HCEC 1CT (cell line): ENCODE data around the gene KCNQ1OT1.

ENCODE experiments used
- DNase-seq: peaks from one replicate; pipeline ENCODE4 v3.0.0-alpha.2; 2017

Gene KCNQ1OT1

GRCh38 chr11:2719831-2720590, 20.2 kb upstream of the KCNQ1OT1 start:
- no peak for DNase-seq

DNA sequence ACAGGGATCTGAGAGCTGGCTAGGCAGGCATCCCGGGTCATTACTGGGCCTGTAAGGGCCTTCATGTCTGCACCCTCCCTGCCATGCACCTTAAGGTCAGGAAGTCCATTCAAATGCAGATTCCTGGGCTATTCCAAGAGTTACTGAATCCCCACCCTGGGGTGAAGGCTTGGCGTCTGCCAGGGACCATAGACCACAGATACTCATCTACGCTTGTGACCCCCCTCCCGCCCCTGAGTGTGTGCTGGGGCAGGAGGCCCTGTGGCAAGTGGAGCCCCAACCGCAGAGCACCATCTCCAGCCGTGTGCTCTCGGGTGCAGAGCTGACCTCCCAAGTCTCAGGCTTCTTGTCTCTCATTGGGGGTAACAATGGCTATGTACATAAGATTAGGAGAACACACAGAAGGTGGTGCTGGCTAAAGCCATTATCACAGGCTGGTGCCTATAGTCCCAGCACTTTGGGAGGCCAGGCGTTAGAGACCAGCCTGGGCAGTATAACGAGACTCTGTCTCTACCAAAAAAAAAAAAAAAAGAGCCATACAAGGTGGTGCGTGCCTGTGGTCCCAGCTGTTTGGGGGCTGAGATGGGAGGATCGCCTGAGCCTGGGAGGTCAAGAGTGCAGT, 19.1 kb upstream of the KCNQ1OT1 start:
- DNase-seq: no peak

DNA sequence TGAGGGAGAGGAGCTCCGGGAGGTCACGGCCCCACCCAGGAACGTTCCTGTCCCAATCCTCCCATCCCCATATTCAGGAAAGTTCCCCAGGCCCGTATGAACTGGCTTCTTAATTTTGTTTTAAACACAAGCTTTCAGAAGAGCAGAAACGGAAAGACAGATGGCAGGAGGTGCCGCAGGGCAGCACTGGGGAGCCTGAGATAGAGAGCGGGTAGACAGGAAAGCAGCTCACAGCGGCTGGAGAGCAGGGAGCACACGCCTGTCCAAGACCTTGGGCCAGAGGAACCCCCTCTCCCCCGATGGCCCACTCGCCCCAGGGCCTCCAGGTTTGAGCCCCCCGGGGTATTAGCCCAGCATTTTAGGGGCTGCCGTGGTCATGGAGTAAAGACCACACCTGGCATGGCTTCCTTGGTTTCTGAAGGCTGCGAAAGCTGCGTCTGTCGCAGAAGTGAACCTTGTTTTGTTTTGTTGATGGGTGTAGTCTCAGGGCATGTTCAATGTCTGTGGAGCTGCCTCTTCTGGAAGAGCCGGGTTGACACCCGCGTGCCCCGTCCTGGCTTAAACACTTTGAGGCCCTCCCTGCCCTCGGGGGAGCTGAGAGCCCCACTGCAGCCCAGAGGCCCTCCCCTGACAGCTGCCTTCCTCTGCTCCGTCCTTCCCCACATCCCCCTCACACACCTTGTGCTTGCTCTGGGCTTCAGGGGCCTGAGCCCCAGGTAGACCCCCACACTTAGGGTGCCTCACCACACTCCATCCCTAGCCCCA, 17.9 kb upstream of the KCNQ1OT1 start:
- no peak for DNase-seq

DNA sequence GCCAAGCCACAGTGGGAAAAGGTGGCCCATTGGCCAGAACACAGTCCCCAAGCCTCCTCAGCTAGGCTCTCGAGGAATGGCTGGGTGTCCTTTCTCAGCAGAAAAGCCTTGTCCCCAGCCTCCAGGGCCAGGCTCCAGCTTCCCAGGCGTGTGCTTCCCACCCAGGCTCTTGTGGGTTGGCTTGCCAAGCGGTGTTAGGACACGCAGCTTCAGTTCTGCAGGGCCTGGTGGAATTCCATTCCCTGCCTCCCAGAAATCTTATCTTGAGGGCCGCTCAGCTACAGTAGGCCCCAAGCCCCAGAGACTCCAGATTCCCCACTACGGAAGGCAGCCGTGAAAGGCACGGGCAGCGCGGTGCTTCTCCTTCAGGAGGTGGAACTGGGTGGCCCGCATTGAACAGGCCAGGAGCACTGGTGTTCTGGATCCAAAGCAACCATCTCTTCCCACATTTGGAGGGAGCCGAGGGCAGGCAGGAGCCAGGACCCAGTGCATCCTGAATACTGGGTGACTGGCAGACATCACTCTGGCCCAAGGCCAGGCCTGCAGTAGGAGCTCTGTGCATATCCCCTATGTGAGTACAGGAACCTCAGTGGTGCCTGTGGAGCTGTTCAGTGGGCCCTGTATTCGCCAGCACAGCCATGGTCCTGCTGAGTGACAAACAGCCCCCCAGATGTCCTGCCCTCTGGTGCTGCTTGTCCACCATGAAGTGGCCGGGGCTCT, 16.7 kb upstream of the KCNQ1OT1 start:
- DNase-seq: no peak

GRCh38 chr11:2715716-2716350, 16.0 kb upstream of the KCNQ1OT1 start:
- DNase-seq: no peak

GRCh38 chr11:2714871-2715270, 15.1 kb upstream of the KCNQ1OT1 start:
- no peak for DNase-seq

DNA sequence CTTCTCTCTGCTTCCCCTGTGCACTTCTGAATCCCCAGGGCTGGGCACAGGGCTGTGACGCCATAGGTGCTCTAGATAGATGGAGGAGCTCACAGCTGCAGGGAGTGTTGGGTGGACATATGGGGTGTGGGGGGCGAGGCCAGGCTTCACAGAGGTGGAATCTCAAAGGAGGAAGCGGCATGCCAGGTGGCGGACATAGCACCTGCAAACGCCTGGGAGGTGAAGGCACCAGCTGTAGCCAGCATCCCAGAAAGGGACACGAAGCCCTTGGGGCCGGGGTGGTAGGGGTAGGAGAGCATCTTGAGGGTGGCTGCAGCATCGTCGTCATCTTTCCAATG, 14.6 kb upstream of the KCNQ1OT1 start:
- DNase-seq: no peak

DNA sequence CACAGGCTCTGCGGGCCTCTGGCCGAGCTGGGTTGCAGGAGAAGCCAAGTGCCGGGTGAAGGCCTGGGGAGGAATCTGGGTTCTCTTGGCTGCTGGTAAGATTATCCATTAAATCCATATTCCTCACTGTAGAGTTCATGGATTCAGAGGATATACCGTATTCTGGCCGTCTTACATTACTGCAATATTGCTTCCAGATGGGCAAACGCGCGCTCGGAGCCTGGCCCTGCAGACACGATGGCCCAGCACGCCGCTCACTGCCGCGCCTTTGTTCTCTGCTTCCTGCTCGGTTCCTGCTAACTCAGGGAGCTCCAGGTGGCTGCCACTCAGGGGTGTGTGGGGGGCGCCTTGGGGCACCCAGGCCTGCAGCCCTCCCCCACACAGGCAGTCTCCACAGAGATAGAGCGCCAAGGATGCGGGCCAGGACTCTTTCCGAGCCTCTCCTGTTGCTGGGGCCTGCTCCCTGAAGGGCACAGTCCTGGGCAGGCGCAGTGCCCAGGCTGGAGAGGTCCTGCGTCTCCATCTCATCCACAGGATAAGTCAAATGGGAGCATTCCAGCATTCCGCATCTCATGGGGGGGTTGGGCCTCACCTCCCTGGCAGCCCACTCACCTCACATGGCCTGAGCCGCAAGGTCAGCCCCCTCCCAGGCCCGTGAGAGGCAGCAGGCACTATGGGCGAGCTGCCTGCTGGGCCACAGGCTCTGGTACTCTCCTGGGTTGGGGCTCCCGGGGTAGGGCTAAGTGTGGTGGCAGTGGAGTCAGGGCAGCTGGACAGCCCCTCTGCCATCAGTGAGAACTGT, 14.1 kb upstream of the KCNQ1OT1 start:
- DNase-seq: no peak

GRCh38 chr11:2713094-2713493, 13.3 kb upstream of the KCNQ1OT1 start:
- no peak for DNase-seq

DNA sequence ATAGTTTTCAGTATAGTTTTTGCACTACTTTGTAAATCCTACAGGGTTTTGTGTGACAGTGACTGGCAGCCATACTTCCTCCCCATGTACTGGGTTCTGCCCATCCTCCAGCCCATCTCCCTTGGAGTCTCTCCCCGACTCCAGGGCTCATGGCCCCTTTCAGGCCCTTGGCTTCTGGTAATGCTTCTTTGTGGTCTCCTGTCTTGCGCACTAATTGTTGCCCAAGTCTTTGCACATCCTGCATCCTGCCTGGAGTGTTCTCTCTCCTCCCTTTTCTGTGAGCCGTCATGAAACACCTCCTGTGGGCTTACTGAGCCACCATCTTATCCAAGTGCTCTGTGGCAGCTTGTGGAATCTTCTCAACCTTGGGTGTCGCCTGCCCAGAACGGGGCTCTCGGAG, 11.4 kb upstream of the KCNQ1OT1 start:
- no peak for DNase-seq

DNA sequence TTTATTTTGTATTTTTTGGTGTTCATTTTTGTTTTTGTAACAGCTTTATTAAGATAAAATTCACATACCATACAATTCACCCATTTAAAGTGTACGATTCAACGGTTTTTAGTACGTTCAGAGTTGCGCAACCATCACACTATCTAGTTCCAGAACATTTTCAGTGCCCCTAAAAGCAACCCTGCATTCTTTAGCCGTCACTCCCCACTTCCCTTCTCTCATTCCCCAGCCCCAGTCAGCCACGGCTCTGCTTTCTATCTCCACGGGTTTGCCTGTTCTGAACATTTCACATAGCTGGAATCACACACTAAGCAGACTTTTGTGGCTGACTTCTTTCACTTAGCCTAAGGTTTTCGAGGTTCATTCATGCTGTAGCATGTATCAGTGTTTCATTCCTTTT, 9.6 kb upstream of the KCNQ1OT1 start:
- DNase-seq: no peak

DNA sequence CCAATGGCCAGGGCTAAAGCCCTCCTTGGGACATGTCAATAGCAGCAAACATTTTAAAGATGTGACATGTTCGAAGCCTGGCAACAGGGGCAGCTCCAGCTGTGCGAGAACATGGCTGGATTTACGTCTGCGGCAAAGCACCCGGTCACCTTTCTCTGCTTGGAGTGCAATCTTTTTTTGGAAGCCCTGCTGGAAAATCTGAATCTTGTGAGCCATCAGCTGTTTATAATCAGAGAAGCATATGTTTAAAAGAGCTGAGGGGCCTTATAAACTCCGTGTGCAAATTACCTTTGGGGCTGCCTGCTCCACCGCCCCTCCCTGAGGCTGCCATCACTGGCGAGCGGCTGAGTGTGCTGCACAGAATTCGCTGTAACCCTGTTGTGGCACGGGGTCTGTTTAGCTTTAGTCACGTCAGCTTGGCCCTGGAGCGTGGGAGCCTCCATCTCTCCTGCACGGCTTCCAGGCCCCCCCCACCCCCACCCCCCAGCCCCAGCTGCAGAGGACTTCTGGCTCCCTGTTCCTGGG, 9.0 kb upstream of the KCNQ1OT1 start:
- no peak for DNase-seq

- DNase-seq: no peak
Observed at GRCh38 chr11:2708151-2708581, 8.4 kb upstream of the KCNQ1OT1 start.

DNA sequence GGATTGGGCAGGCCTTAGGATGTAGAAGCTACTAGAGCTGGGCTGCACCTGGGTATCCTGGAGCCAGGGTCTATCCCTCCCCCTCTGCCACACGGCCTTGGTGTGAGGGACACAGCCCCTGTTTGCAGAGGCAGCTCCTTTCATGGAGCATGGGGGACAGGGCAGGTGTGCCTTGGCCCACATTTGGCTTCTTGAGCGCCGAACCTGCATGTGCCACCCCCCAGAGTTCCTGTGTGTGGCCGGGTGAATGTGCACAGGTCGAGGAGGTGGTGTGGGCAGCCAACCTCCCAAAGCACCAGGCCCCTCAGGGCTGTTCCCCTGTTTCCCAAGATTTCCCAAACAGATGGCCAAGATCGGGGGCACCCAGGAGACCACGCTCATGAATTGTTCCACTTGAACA, 7.9 kb upstream of the KCNQ1OT1 start:
- no peak for DNase-seq

DNA sequence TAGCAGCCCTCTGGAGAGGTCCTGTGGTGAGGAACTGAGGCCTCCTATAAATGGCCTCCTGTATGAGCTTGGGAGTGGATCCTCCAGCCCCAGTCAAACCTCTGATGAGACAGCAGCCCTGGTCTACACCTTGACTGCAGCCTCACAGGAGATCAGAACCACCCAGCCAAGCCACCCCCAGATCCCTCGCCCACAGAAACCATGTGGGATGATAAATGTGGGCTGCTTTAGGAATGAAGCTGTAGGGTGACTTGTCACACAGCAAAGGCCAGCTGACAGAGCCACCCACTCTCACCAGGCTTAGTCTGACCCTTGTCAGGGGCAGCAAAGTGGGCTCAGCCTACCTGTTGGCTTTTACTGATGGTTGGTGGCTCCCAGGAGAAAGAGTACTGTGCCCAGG, 6.5 kb upstream of the KCNQ1OT1 start:
- no peak for DNase-seq

GRCh38 chr11:2704896-2705606, 5.3 kb upstream of the KCNQ1OT1 start:
- no peak for DNase-seq

GRCh38 chr11:2704356-2704755, 4.6 kb upstream of the KCNQ1OT1 start:
- no peak for DNase-seq

GRCh38 chr11:2703363-2704141, 3.8 kb upstream of the KCNQ1OT1 start:
- no peak for DNase-seq

- DNase-seq: no peak
Observed at GRCh38 chr11:2702771-2703362, 3.1 kb upstream of the KCNQ1OT1 start.

DNA sequence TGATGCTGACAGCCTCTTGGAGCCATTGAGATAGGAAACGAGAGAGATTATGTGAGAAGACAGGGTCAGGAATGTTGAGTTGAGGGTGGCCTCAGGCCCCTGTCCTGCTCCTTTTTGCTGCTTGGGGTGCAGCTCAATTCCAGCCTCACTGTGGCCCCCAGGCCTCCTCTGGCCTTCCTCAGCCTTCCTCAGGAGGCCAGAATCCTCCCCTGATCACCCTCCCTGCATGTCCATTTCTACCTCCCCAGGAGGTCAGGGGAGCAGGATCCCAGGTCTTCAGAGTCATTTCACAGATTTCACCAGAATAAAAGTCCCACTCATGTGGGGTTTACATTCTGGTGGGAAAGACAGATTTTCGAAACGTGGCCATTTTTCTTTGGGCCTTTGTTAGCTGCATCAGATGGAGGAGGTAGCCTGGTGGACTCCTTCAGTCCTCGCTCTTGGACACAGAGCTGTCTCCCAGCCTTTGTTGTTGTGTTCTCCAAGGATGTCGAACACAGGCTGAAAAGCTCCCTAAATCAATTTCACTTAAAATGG, 2.2 kb upstream of the KCNQ1OT1 start:
- DNase-seq: no peak
